CD4-positive, alpha-beta T cell (primary cell): ENCODE measurements around the gene ABCC4. TPM values are rescaled to one million over a fixed set of nuclear protein-coding genes. Genes with fewer than 3 reads are reported as not detected.

Source experiments
- ATAC-seq: fragments of 200-7000 bp; cut with Tn5 transposase; one replicate; pipeline ENCODE4 v1.10.0; 2022; ENCODE audit warnings: mild to moderate bottlenecking; ENCODE audit not compliant: poor library complexity
- CTCF ChIA-PET: fragments of 350-600 bp; sonication (Branson Sonifier 250); formaldehyde crosslinking; loops from one replicate; lab custom pipeline; 2021; ENCODE audit warnings: antibody characterized with exemption, inconsistent platforms; lab: Charles Lee
- POLR2A ChIA-PET: fragments of 350-600 bp; sonication (Branson Sonifier 250); formaldehyde crosslinking; loops from one replicate; lab custom pipeline; 2021; ENCODE audit warnings: antibody characterized with exemption, inconsistent platforms; lab: Charles Lee
- DNase-seq, 14 experiments: peaks; one replicate each; pipeline ENCODE4 v3.0.0-alpha.2; 2013 to 2020; ENCODE audit warnings: mixed read lengths in 2 of 14
- H3K27ac ChIP-seq, 2 donors: one replicate each; pipeline versions ENCODE4 v1.5.1 to v1.7.0; 2013; ENCODE audit warnings: low read length in 2 of 2, low read depth in 1 of 2, mild to moderate bottlenecking in 1 of 2
- H3K27me3 ChIP-seq, 2 experiments: 1 replicate in 1 of 2; 2 replicates in 1 of 2; pipeline versions ENCODE4 v1.6.1 to v1.7.0; 2013; ENCODE audit warnings: low read length in 2 of 2, control low read depth in 1 of 2, mild to moderate bottlenecking in 1 of 2, moderate library complexity in 1 of 2; ENCODE audit not compliant: insufficient read depth in 2 of 2, control insufficient read depth in 1 of 2
- H3K36me3 ChIP-seq: one replicate; pipeline ENCODE4 v1.6.1; 2013; ENCODE audit warnings: low read length, control low read depth; ENCODE audit not compliant: insufficient read depth
- H3K4me1 ChIP-seq: one replicate; pipeline ENCODE4 v1.6.1; 2013; ENCODE audit warnings: low read length, control low read depth; ENCODE audit not compliant: insufficient read depth
- H3K4me3 ChIP-seq: one replicate; pipeline ENCODE4 v1.5.1; 2013; ENCODE audit warnings: mild to moderate bottlenecking, low read length, moderate library complexity
- H3K9me3 ChIP-seq, 2 experiments: 1 replicate in 1 of 2; 2 replicates in 1 of 2; pipeline versions ENCODE4 v1.6.1 to v1.7.0; 2013; ENCODE audit warnings: low read length in 2 of 2, mild to moderate bottlenecking in 2 of 2, control low read depth in 1 of 2, moderate library complexity in 1 of 2; ENCODE audit not compliant: control insufficient read depth in 1 of 2, insufficient read depth in 1 of 2
- H3K27ac Mint-ChIP-seq: one replicate; pipeline ENCODE4 v1.8.0; 2020; ENCODE audit warnings: mixed read lengths
- H3K27me3 Mint-ChIP-seq: one replicate; pipeline ENCODE4 v1.8.0; 2021; ENCODE audit warnings: mixed read lengths
- H3K36me3 Mint-ChIP-seq: one replicate; pipeline ENCODE4 v1.8.0; 2021; ENCODE audit warnings: low read depth, mixed read lengths
- H3K4me1 Mint-ChIP-seq: one replicate; pipeline ENCODE4 v1.8.0; 2021; ENCODE audit warnings: low read depth, mixed read lengths
- H3K4me3 Mint-ChIP-seq: one replicate; pipeline ENCODE4 v1.8.0; 2020; ENCODE audit warnings: mild to moderate bottlenecking, mixed read lengths
- H3K9me3 Mint-ChIP-seq: one replicate; pipeline ENCODE4 v1.8.0; 2020; ENCODE audit warnings: mixed read lengths
- intact Hi-C, 2 experiments: fragments of 100-400 bp; cut with DNase I in 1 of 2; cut with micrococcal nuclease in 1 of 2; formaldehyde crosslinking; loops; one replicate each; pipeline versions ENCODE4 v1.15.1 to v1.9.0; 2023 to 2025; cut with DNase I, micrococcal nuclease
- total RNA-seq, 174 experiments: library from RNA in 2 of 174; stranded (reverse) in 2 of 174; gene quantifications; one replicate each; pipeline ENCODE4 v1.2.3 and lab custom pipeline; 2021 to 2026
- TF ChIP-seq, protein P1 (sequence below): fragments of 200-600 bp; IDR thresholded peaks from one replicate; pipeline ENCODE4 v1.8.0; 2022; ENCODE audit warnings: antibody characterized with exemption, mild to moderate bottlenecking

The ABCC4 gene
- total RNA-seq, 2 experiments from 2014 or later = 4.0 to 4.4 TPM

- Mint-ChIP-seq H3K4me1 (peaks cover 12% of the 10 kb centered on the region), H3K27me3 (no peaks in the 10 kb centered on the region), H3K27ac (no peak overlapping the region), H3K36me3 (peaks cover 34% of the 10 kb centered on the region), H3K9me3 (no peaks in the 10 kb centered on the region), H3K4me3 (no peak overlapping the region)
- POLR2A ChIA-PET = no interaction called here
- no peak for ATAC-seq
- DNase-seq = no peak
- intact Hi-C loops = no loop called here
- H3K27me3 ChIP-seq = no peaks in the 10 kb centered on the region
- H3K27ac ChIP-seq = no peak overlapping the region
- H3K4me1 ChIP-seq = no peaks in the 10 kb centered on the region
- no peak overlapping the region for H3K4me3 ChIP-seq
- TF ChIP-seq, protein P1, sequence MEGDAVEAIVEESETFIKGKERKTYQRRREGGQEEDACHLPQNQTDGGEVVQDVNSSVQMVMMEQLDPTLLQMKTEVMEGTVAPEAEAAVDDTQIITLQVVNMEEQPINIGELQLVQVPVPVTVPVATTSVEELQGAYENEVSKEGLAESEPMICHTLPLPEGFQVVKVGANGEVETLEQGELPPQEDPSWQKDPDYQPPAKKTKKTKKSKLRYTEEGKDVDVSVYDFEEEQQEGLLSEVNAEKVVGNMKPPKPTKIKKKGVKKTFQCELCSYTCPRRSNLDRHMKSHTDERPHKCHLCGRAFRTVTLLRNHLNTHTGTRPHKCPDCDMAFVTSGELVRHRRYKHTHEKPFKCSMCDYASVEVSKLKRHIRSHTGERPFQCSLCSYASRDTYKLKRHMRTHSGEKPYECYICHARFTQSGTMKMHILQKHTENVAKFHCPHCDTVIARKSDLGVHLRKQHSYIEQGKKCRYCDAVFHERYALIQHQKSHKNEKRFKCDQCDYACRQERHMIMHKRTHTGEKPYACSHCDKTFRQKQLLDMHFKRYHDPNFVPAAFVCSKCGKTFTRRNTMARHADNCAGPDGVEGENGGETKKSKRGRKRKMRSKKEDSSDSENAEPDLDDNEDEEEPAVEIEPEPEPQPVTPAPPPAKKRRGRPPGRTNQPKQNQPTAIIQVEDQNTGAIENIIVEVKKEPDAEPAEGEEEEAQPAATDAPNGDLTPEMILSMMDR = no peak
- no peaks in the 10 kb centered on the region for H3K9me3 ChIP-seq
- CTCF ChIA-PET = interaction anchor here (0.7 kb wide), 1 partner anchor 31 kb away, joined by 3 read pairs; no protein-coding TSS in a partner anchor
- peaks cover 16% of the 10 kb centered on the region for H3K36me3 ChIP-seq
Measured at GRCh38 chr13:95117092-95117491, 184.2 kb downstream of the ABCC4 start.

- H3K4me3 ChIP-seq = no peak overlapping the region
- no peaks in the 10 kb centered on the region for H3K27me3 Mint-ChIP-seq
- no peak overlapping the region for H3K27ac ChIP-seq
- ATAC-seq (no peak), DNase-seq (no peak)
- no peaks in the 10 kb centered on the region for H3K27me3 ChIP-seq
- TF ChIP-seq, protein P1 = no peak
- no peaks in the 10 kb centered on the region for H3K9me3 Mint-ChIP-seq
- peaks cover 33% of the 10 kb centered on the region for H3K36me3 Mint-ChIP-seq
- no peak overlapping the region for H3K27ac Mint-ChIP-seq
- intact Hi-C loops = no loop called here
- ChIA-PET CTCF (no interaction called here), POLR2A (no interaction called here)
- H3K4me1 ChIP-seq = no peaks in the 10 kb centered on the region
- H3K36me3 ChIP-seq = peaks cover 16% of the 10 kb centered on the region
- no peak overlapping the region for H3K4me3 Mint-ChIP-seq
- H3K9me3 ChIP-seq = no peaks in the 10 kb centered on the region
- H3K4me1 Mint-ChIP-seq = peaks cover under 1% of the 10 kb centered on the region
Measured at GRCh38 chr13:95115525-95115924, 185.7 kb downstream of the ABCC4 start.

- H3K4me1 Mint-ChIP-seq = no peaks in the 10 kb centered on the region
- H3K27me3 ChIP-seq = no peaks in the 10 kb centered on the region
- H3K4me1 ChIP-seq = no peaks in the 10 kb centered on the region
- H3K9me3 Mint-ChIP-seq = no peaks in the 10 kb centered on the region
- H3K27ac Mint-ChIP-seq = no peak overlapping the region
- intact Hi-C loops = no loop called here
- peaks cover 16% of the 10 kb centered on the region for H3K36me3 ChIP-seq
- H3K27me3 Mint-ChIP-seq = no peaks in the 10 kb centered on the region
- no peak overlapping the region for H3K27ac ChIP-seq
- H3K4me3 ChIP-seq = no peak overlapping the region
- H3K4me3 Mint-ChIP-seq = no peak overlapping the region
- TF ChIP-seq, protein P1 = no peak
- H3K9me3 ChIP-seq = no peaks in the 10 kb centered on the region
- POLR2A ChIA-PET = no interaction called here
- ATAC-seq (no peak), DNase-seq (no peak)
- CTCF ChIA-PET = no interaction called here
- H3K36me3 Mint-ChIP-seq = peaks cover 36% of the 10 kb centered on the region
Measured at GRCh38 chr13:95113601-95114000, 187.7 kb downstream of the ABCC4 start.
